GM19463 (cell line): Measurements from ENCODE around the gene CIART.
A peak's percentile ranks its signal among the peaks of the same experiment; 100 is the strongest.
"Not testable (repeated sequence)": the region's sequence is repeated elsewhere in the genome, so short reads cannot be mapped to it uniquely, and the experiment has no call there.

Experiments
- ATAC-seq: cut with Tn5 transposase; IDR thresholded peaks from one replicate; pipeline ENCODE4 v1.9.1; 2021; ENCODE audit warnings: mild to moderate bottlenecking, moderate library complexity; ENCODE audit not compliant: unreplicated experiment

Gene CIART

GRCh38 chr1:150281758-150282557 is at the start of gene CIART:
TSS of gene CIART (plus strand) at chr1:150282554. CDS start at chr1:150283268, 714 bp downstream.
- ATAC-seq: peak; percentile 68

- ATAC-seq: not testable (repeated sequence)
Observed at GRCh38 chr1:150232921-150233320, 49.4 kb upstream of the CIART start.

- ATAC-seq: no peak
Observed at GRCh38 chr1:150233359-150234308, 48.7 kb upstream of the CIART start.

GRCh38 chr1:150234309-150234565 is 48.1 kb upstream of the CIART start:
- ATAC-seq: no peak

- ATAC-seq: peak; percentile 48
Observed at GRCh38 chr1:150234566-150235293, 47.6 kb upstream of the CIART start.

GRCh38 chr1:150235294-150235851 is 47.0 kb upstream of the CIART start:
- ATAC-seq: no peak

GRCh38 chr1:150235852-150236613 is 46.3 kb upstream of the CIART start, which contains the start of gene ANP32E:
TSS of gene ANP32E (minus strand) at chr1:150236112. CDS start at chr1:150235786, 326 bp downstream.
- peak; percentile 77 for ATAC-seq

- ATAC-seq: no peak
Observed at GRCh38 chr1:150236614-150237100, 45.7 kb upstream of the CIART start.

GRCh38 chr1:150237176-150237575 is 45.2 kb upstream of the CIART start:
- ATAC-seq: not testable (repeated sequence)

GRCh38 chr1:150237746-150238145 is 44.6 kb upstream of the CIART start:
- no peak for ATAC-seq

GRCh38 chr1:150243003-150243402 is 39.4 kb upstream of the CIART start:
- no peak for ATAC-seq

- no peak for ATAC-seq
Observed at GRCh38 chr1:150249936-150250335, 32.4 kb upstream of the CIART start.

- no peak for ATAC-seq
Observed at GRCh38 chr1:150256198-150256553, 26.2 kb upstream of the CIART start.

GRCh38 chr1:150256554-150257341 is 25.6 kb upstream of the CIART start:
- ATAC-seq: no peak

- no peak for ATAC-seq
Observed at GRCh38 chr1:150257624-150258585, 24.4 kb upstream of the CIART start, which contains the start of gene CA14. TSS of gene CA14 (plus strand) at chr1:150257774. CDS start at chr1:150258129, 355 bp downstream.

GRCh38 chr1:150259217-150259616 is 23.1 kb upstream of the CIART start:
- no peak for ATAC-seq

- no peak for ATAC-seq
Observed at GRCh38 chr1:150259758-150260669, 22.3 kb upstream of the CIART start.
